ENCODE measurements around the gene UMODL1. TPM values are rescaled to one million over a fixed set of nuclear protein-coding genes. Genes with fewer than 3 reads are reported as not detected.

UMODL1 gene
- total RNA-seq, 2 experiments from 2014 or later = 7.4 to 12.3 TPM

- Histone ChIP-seq H4K20me1 (ENCODE audit: insufficient read depth, low read length) (no peaks in the 10 kb centered on the region), H3K9me2 (ENCODE audit: insufficient read depth, low read length) (no peaks in the 10 kb centered on the region), H3K4me1 (ENCODE audit: insufficient read depth, low read length, poor library complexity, severe bottlenecking) (peaks cover 8% of the 10 kb centered on the region), H2AFZ (ENCODE audit: low read length) (no peak overlapping the region), H3K27ac (ENCODE audit: low read depth, low read length, poor library complexity, severe bottlenecking) (no peak overlapping the region), H3K4me3 (ENCODE audit: low read depth, low read length, poor library complexity, severe bottlenecking) (no peak overlapping the region), H3K79me2 (ENCODE audit: insufficient read depth, low read depth, low read length) (no peaks in the 10 kb centered on the region), H3K36me3 (ENCODE audit: insufficient read depth, low read length) (no peaks in the 10 kb centered on the region), H3K9me3 (ENCODE audit: low read length) (no peaks in the 10 kb centered on the region), H3K4me2 (ENCODE audit: low read length) (no peak overlapping the region)
- intact Hi-C loops (cut with micrococcal nuclease; ENCODE audit: unreplicated experiment) = no loop called here
- POLR2A ChIA-PET = interaction anchor here (1.6 kb wide), 1 partner anchor 9 kb away, joined by 4 read pairs; no protein-coding TSS in a partner anchor
- no peak for DNase-seq (ENCODE audit: low spot score)
- no TSS peak for BruUV-seq (replicated peaks)
- TF ChIP-seq, protein P1, sequence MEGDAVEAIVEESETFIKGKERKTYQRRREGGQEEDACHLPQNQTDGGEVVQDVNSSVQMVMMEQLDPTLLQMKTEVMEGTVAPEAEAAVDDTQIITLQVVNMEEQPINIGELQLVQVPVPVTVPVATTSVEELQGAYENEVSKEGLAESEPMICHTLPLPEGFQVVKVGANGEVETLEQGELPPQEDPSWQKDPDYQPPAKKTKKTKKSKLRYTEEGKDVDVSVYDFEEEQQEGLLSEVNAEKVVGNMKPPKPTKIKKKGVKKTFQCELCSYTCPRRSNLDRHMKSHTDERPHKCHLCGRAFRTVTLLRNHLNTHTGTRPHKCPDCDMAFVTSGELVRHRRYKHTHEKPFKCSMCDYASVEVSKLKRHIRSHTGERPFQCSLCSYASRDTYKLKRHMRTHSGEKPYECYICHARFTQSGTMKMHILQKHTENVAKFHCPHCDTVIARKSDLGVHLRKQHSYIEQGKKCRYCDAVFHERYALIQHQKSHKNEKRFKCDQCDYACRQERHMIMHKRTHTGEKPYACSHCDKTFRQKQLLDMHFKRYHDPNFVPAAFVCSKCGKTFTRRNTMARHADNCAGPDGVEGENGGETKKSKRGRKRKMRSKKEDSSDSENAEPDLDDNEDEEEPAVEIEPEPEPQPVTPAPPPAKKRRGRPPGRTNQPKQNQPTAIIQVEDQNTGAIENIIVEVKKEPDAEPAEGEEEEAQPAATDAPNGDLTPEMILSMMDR (conservative IDR thresholded peaks at IDR 0.05; ENCODE audit: low read length) = no peak
- no peak for TF ChIP-seq EZH2phosphoT487 (IDR thresholded peaks at IDR 0.05; ENCODE audit: borderline replicate concordance, low read depth, low read length)
- CTCF ChIA-PET (ENCODE audit: unreplicated experiment) = no interaction called here
Observed at GRCh38 chr21:42039911-42040351, 31.2 kb upstream of the UMODL1 start.

- ChIA-PET POLR2A (interaction anchor here (1.4 to 1.6 kb wide), 2 partner anchors 9 to 10 kb away, joined by 4 to 5 read pairs; no protein-coding TSS in a partner anchor), CTCF (ENCODE audit: unreplicated experiment) (no interaction called here)
- H3K4me2 ChIP-seq (ENCODE audit: low read length) = no peak overlapping the region
Observed at GRCh38 chr21:42040411-42041180, 30.5 kb upstream of the UMODL1 start.

More at GRCh38 chr21:42040411-42041180, 30.5 kb upstream of the UMODL1 start:
- no peaks in the 10 kb centered on the region for H3K79me2 ChIP-seq (ENCODE audit: insufficient read depth, low read depth, low read length)
- H3K9me2 ChIP-seq (ENCODE audit: insufficient read depth, low read length) = no peaks in the 10 kb centered on the region
- no peak overlapping the region for H3K4me3 ChIP-seq (ENCODE audit: low read depth, low read length, poor library complexity, severe bottlenecking)
- no TSS peak for BruUV-seq (replicated peaks)
- H3K36me3 ChIP-seq (ENCODE audit: insufficient read depth, low read length) = no peaks in the 10 kb centered on the region
- H2AFZ ChIP-seq (ENCODE audit: low read length) = no peak overlapping the region
- intact Hi-C loops (cut with micrococcal nuclease; ENCODE audit: unreplicated experiment) = no loop called here
- no peaks in the 10 kb centered on the region for H4K20me1 ChIP-seq (ENCODE audit: insufficient read depth, low read length)
- H3K9me3 ChIP-seq (ENCODE audit: low read length) = no peaks in the 10 kb centered on the region
- DNase-seq (ENCODE audit: low spot score) = no peak
- H3K27ac ChIP-seq (ENCODE audit: low read depth, low read length, poor library complexity, severe bottlenecking) = no peak overlapping the region
- H3K4me1 ChIP-seq (ENCODE audit: insufficient read depth, low read length, poor library complexity, severe bottlenecking) = peaks cover 8% of the 10 kb centered on the region
- no peak for TF ChIP-seq EZH2phosphoT487 (IDR thresholded peaks at IDR 0.05; ENCODE audit: borderline replicate concordance, low read depth, low read length)
- TF ChIP-seq, protein P1 (conservative IDR thresholded peaks at IDR 0.05; ENCODE audit: low read length) = no peak

Measured in OCI-LY7 (cell line).